Lung (tissue), 12 donors: ENCODE results near the gene TWF2. TPM values are rescaled to one million over a fixed set of nuclear protein-coding genes. Genes with fewer than 3 reads are reported as not detected.
A peak's percentile ranks its signal among the peaks of the same experiment; 100 is the strongest.
"Not testable (repeated sequence)": the region's sequence is repeated elsewhere in the genome, so short reads cannot be mapped to it uniquely, and the experiment has no call there.

Source experiments
- ATAC-seq: fragments of 200-7000 bp; cut with Tn5 transposase; one replicate; pipeline ENCODE4 v1.9.1; 2020; ENCODE audit warnings: moderate number of reproducible peaks; ENCODE audit not compliant: insufficient read depth, low FRiP score
- DNase-seq, 3 donors: peaks; one replicate each; pipeline ENCODE4 v3.0.0-alpha.2; 2013 to 2017
- H3K27ac ChIP-seq, 2 donors: one replicate each; pipeline ENCODE4 v1.5.1; 2013; ENCODE audit warnings: mild to moderate bottlenecking in 2 of 2, moderate library complexity in 2 of 2, control low read depth in 1 of 2, inconsistent platforms in 1 of 2, low read depth in 1 of 2, low read length in 1 of 2
- H3K27me3 ChIP-seq, 3 donors: one replicate each; pipeline ENCODE4 v1.5.1; 2013; ENCODE audit warnings: low read length in 2 of 3; ENCODE audit not compliant: control insufficient read depth in 3 of 3, insufficient read depth in 3 of 3
- H3K36me3 ChIP-seq, 4 donors: one replicate each; pipeline ENCODE4 v1.5.1; 2013; ENCODE audit warnings: low read length in 4 of 4, mild to moderate bottlenecking in 1 of 4, moderate library complexity in 1 of 4; ENCODE audit not compliant: control insufficient read depth in 4 of 4, insufficient read depth in 4 of 4
- H3K4me1 ChIP-seq, 5 donors: one replicate each; pipeline ENCODE4 v1.5.1; 2013; ENCODE audit warnings: low read length in 5 of 5, mild to moderate bottlenecking in 2 of 5, moderate library complexity in 1 of 5; ENCODE audit not compliant: control insufficient read depth in 5 of 5, insufficient read depth in 5 of 5
- H3K4me3 ChIP-seq: one replicate; pipeline ENCODE4 v1.5.1; 2013; ENCODE audit warnings: mild to moderate bottlenecking, control low read depth, moderate library complexity
- H3K9ac ChIP-seq, 2 donors: one replicate each; pipeline ENCODE4 v1.5.1; 2013; ENCODE audit warnings: low read length in 2 of 2, control low read depth in 1 of 2; ENCODE audit not compliant: insufficient read depth in 1 of 2
- H3K9me3 ChIP-seq, 4 donors: one replicate each; pipeline ENCODE4 v1.5.1; 2013; ENCODE audit warnings: low read length in 3 of 4, mild to moderate bottlenecking in 1 of 4, moderate library complexity in 1 of 4; ENCODE audit not compliant: control insufficient read depth in 4 of 4, insufficient read depth in 3 of 4
- CTCF ChIP-seq: IDR thresholded peaks from 2 replicates; pipeline ENCODE4 v1.5.1; 2012; ENCODE audit warnings: mild to moderate bottlenecking; ENCODE audit errors: control extremely low read depth, extremely low read depth
- WGBS, 2 donors: extraction: QIAGEN DNeasy Blood & Tissue Kit; methylation state at CpG; one replicate each; pipeline ENCODE4 v1.1.7; 2013; 5-methylcytosine and 5-hydroxymethylcytosine counted together
- polyA plus RNA-seq, 2 donors: library from polyadenylated mRNA; stranded (reverse); fragments of 200-250 nt; gene quantifications; one replicate each; pipeline ENCODE4 v1.2.1, GENCODE V29; 2013
- total RNA-seq, 2 donors: library from RNA; depleted of rRNA in 1 of 2; stranded (reverse); fragments of >200 nt in 1 of 2; gene quantifications; one replicate each; pipeline ENCODE4 v1.2.1, GENCODE V29; 2014 to 2021
- donor health status: control.
- donor health status: control.
- donor health status: Bipolar disorder and iron deficiency.
- donor health status: healthy.
- donor health status: DM: yes; HTN: yes; CAD: no.

TWF2 gene
- total and polyA plus RNA-seq, 4 donors = 25.7 to 104 (median 60.7) TPM

GRCh38 chr3:52277071-52277964 lies 38.4 kb upstream of the TWF2 start:
- H3K9me3 ChIP-seq = no peaks in the 10 kb centered on the region
- H3K9ac ChIP-seq = peak overlapping the region; percentile 72 to 96
- peak overlapping the region; percentile 98 to 99 for H3K27ac ChIP-seq
- H3K4me1 ChIP-seq = peaks cover 7 to 30% (median 17%) of the 10 kb centered on the region in 5 donors
- ATAC-seq = peak; percentile 38
- no peaks in the 10 kb centered on the region for H3K27me3 ChIP-seq
- WGBS, 2 donors = 1% methylated on average over 28 of the region's 28 CpGs
- peaks cover 2 to 7% (median 3%) of the 10 kb centered on the region in 4 donors for H3K36me3 ChIP-seq
- no peak for TF ChIP-seq CTCF
- peak overlapping the region; percentile 93 for H3K4me3 ChIP-seq
- peak; percentile 81 to 86 (median 84) for DNase-seq

- H3K9me3 ChIP-seq, H3K4me3 ChIP-seq, H3K27me3 ChIP-seq, ATAC-seq, H3K9ac ChIP-seq, H3K27ac ChIP-seq, DNase-seq: not testable (repeated sequence)
- H3K4me1 ChIP-seq = peaks cover 13 to 43% (median 28%) of the 10 kb centered on the region in 5 donors
- peaks cover 3 to 10% (median 5%) of the 10 kb centered on the region in 4 donors for H3K36me3 ChIP-seq
- WGBS, 2 donors = 86 to 89% methylated on average over 18 of the region's 18 CpGs
These were observed 35.8 kb upstream of the TWF2 start for GRCh38 chr3:52274781-52275180.

GRCh38 chr3:52272831-52273230 lies 33.9 kb upstream of the TWF2 start:
- Histone ChIP-seq H3K9ac (no peak overlapping the region), H3K4me3 (no peak overlapping the region), H3K27me3 (no peaks in the 10 kb centered on the region), H3K36me3 (peaks cover 7 to 22% (median 10%) of the 10 kb centered on the region in 4 donors), H3K9me3 (no peaks in the 10 kb centered on the region), H3K4me1 (peaks cover 15 to 35% (median 25%) of the 10 kb centered on the region in 5 donors), H3K27ac (no peak overlapping the region)
- TF ChIP-seq CTCF = no peak
- DNase-seq (peak in 2 of 3 donors; percentile 42 to 67), ATAC-seq (no peak)
- 59 to 87% methylated on average over 3 of the region's 3 CpGs for WGBS, 2 donors

GRCh38 chr3:52272172-52272571 lies 33.2 kb upstream of the TWF2 start:
- Histone ChIP-seq H3K4me1 (peaks cover 15 to 33% (median 25%) of the 10 kb centered on the region in 5 donors), H3K36me3 (peaks cover 7 to 25% (median 14%) of the 10 kb centered on the region in 4 donors)
- not testable (repeated sequence) for H3K9ac ChIP-seq, H3K9me3 ChIP-seq, H3K27me3 ChIP-seq, DNase-seq, H3K4me3 ChIP-seq, ATAC-seq, H3K27ac ChIP-seq
- WGBS, 2 donors = 78 to 92% methylated on average over 9 of the region's 9 CpGs
